22Rv1 (cell line): Measurements from ENCODE around the gene SLC6A2.

Source experiments
- CTCF ChIP-seq: fragments of 450-650 bp; IDR thresholded peaks from 2 replicates; pipeline ENCODE4 v1.5.1; 2017; ENCODE audit warnings: mild to moderate bottlenecking
- ZFX ChIP-seq: fragments of 450-650 bp; IDR thresholded peaks from 2 replicates; pipeline ENCODE4 v1.6.1; 2017; ENCODE audit warnings: antibody characterized with exemption, borderline replicate concordance

DNA sequence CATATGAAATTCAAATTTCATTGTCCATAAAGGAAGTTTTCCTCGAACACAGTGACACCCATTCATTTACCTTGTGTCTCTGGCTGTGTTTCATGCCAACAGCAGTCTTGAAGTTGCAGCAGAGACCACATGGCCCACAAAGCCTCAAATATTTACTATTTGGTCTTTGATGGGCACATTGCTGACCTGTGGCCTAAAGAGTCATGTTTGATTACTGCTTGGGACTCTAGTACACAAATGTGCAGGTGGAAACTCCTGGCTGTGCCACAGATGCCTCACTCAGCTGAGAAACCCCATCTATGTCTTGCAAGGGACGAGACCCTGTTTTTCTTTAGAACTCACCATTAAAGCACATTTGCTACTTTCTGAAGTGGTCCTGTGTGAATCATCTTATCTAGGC, 76.7 kb downstream of the SLC6A2 start:
- TF ChIP-seq CTCF (no peak), ZFX (no peak)
